Urinary bladder (tissue), 4 donors: ENCODE measurements around the gene PAX5. TPM values are rescaled to one million over a fixed set of nuclear protein-coding genes. Genes with fewer than 3 reads are reported as not detected.

Experiments
- DNase-seq: peaks from one replicate; pipeline ENCODE4 v3.0.0-alpha.2; 2015; ENCODE audit errors: extremely low spot score
- H3K27ac ChIP-seq: one replicate; pipeline ENCODE4 v1.5.1; 2013; ENCODE audit warnings: low read depth, mild to moderate bottlenecking, moderate library complexity
- H3K36me3 ChIP-seq: one replicate; pipeline ENCODE4 v1.6.1; 2013; ENCODE audit warnings: mild to moderate bottlenecking, moderate library complexity; ENCODE audit not compliant: insufficient read depth
- H3K4me1 ChIP-seq: one replicate; pipeline ENCODE4 v1.6.1; 2013; ENCODE audit warnings: mild to moderate bottlenecking, moderate library complexity; ENCODE audit not compliant: insufficient read depth
- H3K4me3 ChIP-seq: one replicate; pipeline ENCODE4 v1.5.1; 2013; ENCODE audit warnings: low read depth, low read length
- WGBS: extraction: QIAGEN DNeasy Blood & Tissue Kit; methylation state at CpG from one replicate; pipeline ENCODE4 v1.1.7; 2013; 5-methylcytosine and 5-hydroxymethylcytosine counted together
- polyA plus RNA-seq: library from polyadenylated mRNA; stranded (reverse); fragments of 200-250 nt; gene quantifications from one replicate; pipeline ENCODE4 v1.2.3, GENCODE V29; 2013
- total RNA-seq: library from RNA; depleted of rRNA; stranded (reverse); fragments of >200 nt; gene quantifications from one replicate; pipeline ENCODE4 v1.2.3, GENCODE V29; 2014
- donor health status: healthy with polysubstance abuse.
- donor health status: healthy.

PAX5 gene
- total and polyA plus RNA-seq, 2 donors, result 0.03 to 0.26 TPM

GRCh38 chr9:37025071-37025822 is 8.8 kb downstream of the PAX5 start:
- peak overlapping the region; percentile 6 for H3K4me3 ChIP-seq
- H3K27ac ChIP-seq, result no peak overlapping the region
- DNase-seq, result no peak
- H3K4me1 ChIP-seq, result no peaks in the 10 kb centered on the region
- H3K36me3 ChIP-seq, result no peaks in the 10 kb centered on the region
- 5% methylated on average over 36 of the region's 36 CpGs for WGBS

- no peak for DNase-seq
- no peak overlapping the region for H3K27ac ChIP-seq
- 85% methylated on average over 8 of the region's 8 CpGs for WGBS
Measured at GRCh38 chr9:37017546-37017945, 16.5 kb downstream of the PAX5 start.

GRCh38 chr9:37011530-37011929 is 22.5 kb downstream of the PAX5 start:
- Histone ChIP-seq H3K4me1 (no peaks in the 10 kb centered on the region), H3K27ac (no peak overlapping the region), H3K36me3 (no peaks in the 10 kb centered on the region), H3K4me3 (no peak overlapping the region)
- 58% methylated on average over 3 of the region's 3 CpGs for WGBS
- no peak for DNase-seq

More at GRCh38 chr9:37017546-37017945, 16.5 kb downstream of the PAX5 start:
- Histone ChIP-seq H3K4me3 (no peak overlapping the region), H3K36me3 (no peaks in the 10 kb centered on the region), H3K4me1 (no peaks in the 10 kb centered on the region)

- Histone ChIP-seq H3K4me3 (no peak overlapping the region), H3K27ac (no peak overlapping the region), H3K4me1 (no peaks in the 10 kb centered on the region), H3K36me3 (no peaks in the 10 kb centered on the region)
- DNase-seq, result no peak
- WGBS, result 75% methylated on average over 2 of the region's 2 CpGs
Measured at GRCh38 chr9:37010976-37011375, 23.1 kb downstream of the PAX5 start.

- no peak overlapping the region for H3K27ac ChIP-seq
- H3K36me3 ChIP-seq, result no peaks in the 10 kb centered on the region
- DNase-seq, result no peak
- H3K4me1 ChIP-seq, result no peaks in the 10 kb centered on the region
- 68% methylated on average over 7 of the region's 7 CpGs for WGBS
- H3K4me3 ChIP-seq, result no peak overlapping the region
Measured at GRCh38 chr9:37010180-37010579, 23.9 kb downstream of the PAX5 start.

GRCh38 chr9:37007295-37007694 is 26.8 kb downstream of the PAX5 start:
- WGBS, result 84% methylated on average over 13 of the region's 13 CpGs
- no peak for DNase-seq
- Histone ChIP-seq H3K36me3 (no peaks in the 10 kb centered on the region), H3K4me3 (no peak overlapping the region), H3K27ac (no peak overlapping the region), H3K4me1 (no peaks in the 10 kb centered on the region)

- 65% methylated on average over 6 of the region's 6 CpGs for WGBS
- no peak for DNase-seq
- Histone ChIP-seq H3K4me1 (no peaks in the 10 kb centered on the region), H3K27ac (no peak overlapping the region), H3K36me3 (no peaks in the 10 kb centered on the region), H3K4me3 (no peak overlapping the region)
Measured at GRCh38 chr9:37005517-37006140, 28.4 kb downstream of the PAX5 start.

- no peak overlapping the region for H3K27ac ChIP-seq
- H3K4me1 ChIP-seq, result no peaks in the 10 kb centered on the region
- H3K36me3 ChIP-seq, result no peaks in the 10 kb centered on the region
- H3K4me3 ChIP-seq, result no peak overlapping the region
- DNase-seq, result no peak
- 58% methylated on average over 5 of the region's 5 CpGs for WGBS
Measured at GRCh38 chr9:37004424-37004935, 29.6 kb downstream of the PAX5 start.

GRCh38 chr9:37002413-37003217 is 31.5 kb downstream of the PAX5 start:
- DNase-seq, result no peak
- no peaks in the 10 kb centered on the region for H3K4me1 ChIP-seq

GRCh38 chr9:37002036-37002412 is 32.0 kb downstream of the PAX5 start:
- 41% methylated on average over 11 of the region's 11 CpGs for WGBS
- no peaks in the 10 kb centered on the region for H3K4me1 ChIP-seq
- no peak for DNase-seq

More at GRCh38 chr9:37002413-37003217, 31.5 kb downstream of the PAX5 start:
- Histone ChIP-seq H3K27ac (no peak overlapping the region), H3K4me3 (no peak overlapping the region), H3K36me3 (no peaks in the 10 kb centered on the region)
- 2% methylated on average over 62 of the region's 62 CpGs for WGBS

GRCh38 chr9:37001459-37001858 is 32.6 kb downstream of the PAX5 start:
- H3K4me1 ChIP-seq, result no peaks in the 10 kb centered on the region
- WGBS, result 32% methylated on average over 9 of the region's 9 CpGs
- no peak for DNase-seq
- H3K27ac ChIP-seq, result no peak overlapping the region
- H3K4me3 ChIP-seq, result no peak overlapping the region
- no peaks in the 10 kb centered on the region for H3K36me3 ChIP-seq

More at GRCh38 chr9:37002036-37002412, 32.0 kb downstream of the PAX5 start:
- H3K27ac ChIP-seq, result no peak overlapping the region
- H3K4me3 ChIP-seq, result no peak overlapping the region
- H3K36me3 ChIP-seq, result no peaks in the 10 kb centered on the region

GRCh38 chr9:36999728-37000333 is 34.2 kb downstream of the PAX5 start:
- Histone ChIP-seq H3K4me3 (no peak overlapping the region), H3K4me1 (no peaks in the 10 kb centered on the region), H3K36me3 (no peaks in the 10 kb centered on the region), H3K27ac (no peak overlapping the region)
- no peak for DNase-seq
- WGBS, result 57% methylated on average over 8 of the region's 8 CpGs

GRCh38 chr9:36997414-36997813 is 36.7 kb downstream of the PAX5 start:
- 62% methylated on average over 12 of the region's 12 CpGs for WGBS
- no peak for DNase-seq
- Histone ChIP-seq H3K36me3 (no peaks in the 10 kb centered on the region), H3K4me1 (no peaks in the 10 kb centered on the region), H3K4me3 (no peak overlapping the region), H3K27ac (no peak overlapping the region)
